ENCODE data around the gene PHACTR1. TPM values are rescaled to one million over a fixed set of nuclear protein-coding genes. Genes with fewer than 3 reads are reported as not detected.

Gene PHACTR1
- total RNA-seq, 6 experiments from 2014 or later, result 0.20 to 3.5 (median 0.93) TPM

- WGBS (ENCODE audit: insufficient coverage, low coverage, low lambda C conversion rate, missing lambda C conversion rate), result 67% methylated on average over 1 of the region's 1 CpG
- no peak overlapping the region for H3K4me3 ChIP-seq
- H3K27me3 ChIP-seq, result peaks cover 0 to 9% of the 10 kb centered on the region in 2 donors
- TF ChIP-seq POLR2A (IDR thresholded peaks at IDR 0.05) (no peak), CTCF (IDR thresholded peaks at IDR 0.05) (no peak)
- no peak for DNase-seq
- H3K4me1 ChIP-seq, result no peaks in the 10 kb centered on the region
- H3K9me3 ChIP-seq, result no peaks in the 10 kb centered on the region
- no peak overlapping the region for H3K27ac ChIP-seq
- no peak for ATAC-seq
- intact Hi-C loops (cut with DNase I), result no loop called here
- no peaks in the 10 kb centered on the region for H3K36me3 ChIP-seq
These were observed 133.2 kb downstream of the PHACTR1 start for GRCh38 chr6:12849809-12850198.

GRCh38 chr6:12851123-12851695, 134.6 kb downstream of the PHACTR1 start:
- TF ChIP-seq CTCF (IDR thresholded peaks at IDR 0.05) (no peak), POLR2A (IDR thresholded peaks at IDR 0.05) (no peak)
- intact Hi-C loops (cut with DNase I), result no loop called here

GRCh38 chr6:12861603-12862002, 145.0 kb downstream of the PHACTR1 start:
- whole genome bisulfite sequencing (ENCODE audit: insufficient coverage, low coverage, low lambda C conversion rate, missing lambda C conversion rate), result 48% methylated on average over 2 of the region's 2 CpGs
- no peak overlapping the region for H3K4me3 ChIP-seq
- no peaks in the 10 kb centered on the region for H3K36me3 ChIP-seq
- DNase-seq, result no peak
- ATAC-seq, result no peak
- TF ChIP-seq CTCF (IDR thresholded peaks at IDR 0.05), result no peak
- TF ChIP-seq POLR2A (IDR thresholded peaks at IDR 0.05), result no peak
- intact Hi-C loops (cut with DNase I), result no loop called here
- H3K27ac ChIP-seq, result no peak overlapping the region
- no peaks in the 10 kb centered on the region for H3K9me3 ChIP-seq
- H3K27me3 ChIP-seq, result no peaks in the 10 kb centered on the region
- no peaks in the 10 kb centered on the region for H3K4me1 ChIP-seq

More at GRCh38 chr6:12851123-12851695, 134.6 kb downstream of the PHACTR1 start:
- Histone ChIP-seq H3K4me3 (no peak overlapping the region), H3K4me1 (no peaks in the 10 kb centered on the region), H3K9me3 (no peaks in the 10 kb centered on the region), H3K27me3 (peaks cover 0 to 9% of the 10 kb centered on the region in 2 donors), H3K36me3 (no peaks in the 10 kb centered on the region), H3K27ac (no peak overlapping the region)
- 56% methylated on average over 6 of the region's 6 CpGs for WGBS (ENCODE audit: insufficient coverage, low coverage, low lambda C conversion rate, missing lambda C conversion rate)
- no peak for ATAC-seq
- DNase-seq, result no peak

GRCh38 chr6:12865117-12865516, 148.6 kb downstream of the PHACTR1 start:
- no peak overlapping the region for H3K4me3 ChIP-seq
- intact Hi-C loops (cut with DNase I), result no loop called here
- DNase-seq, result no peak
- TF ChIP-seq CTCF (IDR thresholded peaks at IDR 0.05) (no peak), POLR2A (IDR thresholded peaks at IDR 0.05) (no peak)
- 38% methylated on average over 2 of the region's 3 CpGs for WGBS (ENCODE audit: insufficient coverage, low coverage, low lambda C conversion rate, missing lambda C conversion rate)
- H3K4me1 ChIP-seq, result no peaks in the 10 kb centered on the region
- H3K36me3 ChIP-seq, result no peaks in the 10 kb centered on the region
- H3K27ac ChIP-seq, result no peak overlapping the region
- no peaks in the 10 kb centered on the region for H3K9me3 ChIP-seq
- ATAC-seq, result no peak
- no peaks in the 10 kb centered on the region for H3K27me3 ChIP-seq
